Spleen (tissue), 7 donors: Measurements from ENCODE around the gene CPE.

Source experiments
- POLR2A ChIP-seq, 3 donors: fragments of 450-650 bp; IDR thresholded peaks; one replicate each; pipeline ENCODE4 v1.5.1; 2017; ENCODE audit warnings: antibody characterized with exemption in 3 of 3, mild to moderate bottlenecking in 1 of 3
- TF ChIP-seq, protein P1 (sequence below), 11 experiments: fragments of 200-600 bp in 7 of 11; fragments of 450-650 bp in 4 of 11; sonication (generic) in 4 of 11; IDR thresholded peaks in 8 of 11; conservative IDR thresholded peaks in 3 of 11; 1 replicate in 7 of 11; 2 replicates in 4 of 11; pipeline versions ENCODE4 v1.4.0 to v1.8.0; 2016 to 2021; ENCODE audit warnings: antibody characterized with exemption in 11 of 11, inconsistent platforms in 4 of 11, mild to moderate bottlenecking in 1 of 11
- donor health status: DM: no; HTN: no; CAD: no; lungs with moderate emphysema.
- donor health status: DM: no; HTN: no; CAD: no.
- donor health status: DM: no; HTN: no; CAD: no.

DNA sequence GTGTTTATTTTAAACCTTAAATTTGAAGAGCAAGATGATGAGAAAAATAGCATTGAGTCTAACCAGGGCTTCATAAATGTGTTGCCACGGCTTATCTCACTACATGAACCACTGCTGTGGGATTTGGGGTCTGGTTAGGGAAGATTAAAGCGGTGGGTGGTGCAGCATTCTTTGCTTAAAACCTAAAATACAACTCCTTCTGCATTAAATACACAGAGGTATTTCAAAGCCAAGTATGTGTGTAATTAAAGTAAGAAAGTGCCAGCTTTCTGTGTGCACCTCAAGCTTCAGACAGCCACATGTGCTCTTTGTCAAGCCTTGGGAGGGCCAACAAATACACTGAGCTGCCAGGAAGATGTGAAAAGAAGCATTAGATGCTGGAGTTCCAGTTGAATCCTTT, 128.0 kb downstream of the CPE start:
- TF ChIP-seq, protein P1, sequence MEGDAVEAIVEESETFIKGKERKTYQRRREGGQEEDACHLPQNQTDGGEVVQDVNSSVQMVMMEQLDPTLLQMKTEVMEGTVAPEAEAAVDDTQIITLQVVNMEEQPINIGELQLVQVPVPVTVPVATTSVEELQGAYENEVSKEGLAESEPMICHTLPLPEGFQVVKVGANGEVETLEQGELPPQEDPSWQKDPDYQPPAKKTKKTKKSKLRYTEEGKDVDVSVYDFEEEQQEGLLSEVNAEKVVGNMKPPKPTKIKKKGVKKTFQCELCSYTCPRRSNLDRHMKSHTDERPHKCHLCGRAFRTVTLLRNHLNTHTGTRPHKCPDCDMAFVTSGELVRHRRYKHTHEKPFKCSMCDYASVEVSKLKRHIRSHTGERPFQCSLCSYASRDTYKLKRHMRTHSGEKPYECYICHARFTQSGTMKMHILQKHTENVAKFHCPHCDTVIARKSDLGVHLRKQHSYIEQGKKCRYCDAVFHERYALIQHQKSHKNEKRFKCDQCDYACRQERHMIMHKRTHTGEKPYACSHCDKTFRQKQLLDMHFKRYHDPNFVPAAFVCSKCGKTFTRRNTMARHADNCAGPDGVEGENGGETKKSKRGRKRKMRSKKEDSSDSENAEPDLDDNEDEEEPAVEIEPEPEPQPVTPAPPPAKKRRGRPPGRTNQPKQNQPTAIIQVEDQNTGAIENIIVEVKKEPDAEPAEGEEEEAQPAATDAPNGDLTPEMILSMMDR (IDR thresholded peaks at IDR 0.05 in 8 of 11, conservative IDR thresholded peaks at IDR 0.05 in 3 of 11): no peak
- TF ChIP-seq POLR2A (IDR thresholded peaks at IDR 0.05): no peak
